ENCODE measurements around the gene CCNJ.

DNA sequence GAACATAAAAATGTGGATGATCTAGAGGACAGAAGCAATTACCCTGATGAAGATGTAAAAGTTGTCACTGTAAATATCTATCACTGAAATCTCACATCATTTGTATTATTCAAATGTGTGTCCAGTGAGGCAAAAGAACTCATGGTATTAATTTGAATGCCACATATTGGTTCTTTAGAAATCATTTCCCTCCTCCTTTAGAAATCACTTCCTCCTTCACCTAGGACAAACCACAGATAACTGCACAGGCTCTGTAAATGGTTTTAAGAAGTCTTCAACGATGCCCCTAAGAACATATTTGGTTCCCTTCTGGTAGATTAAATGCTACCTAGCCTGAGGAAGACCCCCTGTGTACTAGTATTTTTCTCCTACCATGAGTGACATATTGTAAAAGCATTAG is 53.6 kb downstream of the CCNJ start:
- no peak for TF ChIP-seq POLR2A (IDR thresholded peaks at IDR 0.05; ENCODE audit: low read length)
- no peak for TF ChIP-seq GATA1 (IDR thresholded peaks at IDR 0.05; ENCODE audit: low read depth, low read length)
